ENCODE data around the gene ZDHHC11. TPM values are rescaled to one million over a fixed set of nuclear protein-coding genes. Genes with fewer than 3 reads are reported as not detected.
A peak's percentile ranks its signal among the peaks of the same experiment; 100 is the strongest.

ZDHHC11 gene
- 10 to 100 TPM; 37.2 to 39.7 TPM for total RNA-seq
- polyA plus RNA-seq (ENCODE audit: insufficient read depth, low read depth, low replicate concordance), result 22.9 TPM
- long read RNA-seq, donor 1, result 0 reads
- long read RNA-seq, donor 2, result 0 reads

DNA sequence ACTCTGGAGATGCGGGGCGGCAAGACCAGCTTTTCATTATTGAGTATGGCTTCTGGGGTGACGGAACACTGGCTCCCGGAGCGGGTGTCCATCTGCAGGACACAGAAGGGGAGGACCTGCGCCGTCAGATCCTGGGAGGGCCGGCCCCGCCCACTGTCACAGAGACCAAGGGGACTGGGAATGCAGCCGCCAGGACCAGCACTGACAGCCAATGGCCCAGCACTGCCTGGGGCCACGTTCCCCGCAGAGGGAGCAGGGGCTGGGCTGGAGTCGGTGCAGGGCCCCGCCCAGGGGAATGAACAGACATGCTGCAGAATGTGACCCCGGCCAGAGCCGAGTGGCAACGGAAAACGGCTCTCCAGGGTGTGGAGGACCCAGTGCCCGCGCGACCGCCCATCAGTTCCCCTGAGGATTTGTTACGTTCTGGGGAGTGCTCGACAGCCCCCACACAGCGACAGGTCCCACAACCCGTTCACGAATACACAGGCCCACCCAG, at the start of gene ZDHHC11:
Gene ZDHHC11 (minus strand): TSS at position 476 of the 496 bp plus-strand sequence. CDS start 384 bp downstream, at position 92.
- 69 to 71% methylated on average over 15 to 27 of the region's 27 CpGs for WGBS, 2 donors
- H3K27ac ChIP-seq, result no peak within 1 kb of the TSS
- no peaks in the 10 kb centered on the region for H3K36me3 ChIP-seq (ENCODE audit: low read depth, missing control alignments)
- no peak within 1 kb of the TSS for H3K4me3 ChIP-seq
- no peaks in the 10 kb centered on the region for H3K9me3 ChIP-seq
- H3K4me1 ChIP-seq, result no peaks in the 10 kb centered on the region
- intact Hi-C loops (cut with DNase I; ENCODE audit: low total_unique reads), result no loop called here
- DNase-seq, result no peak
- TF ChIP-seq POLR2A (IDR thresholded peaks at IDR 0.05), result no peak
- TF ChIP-seq, protein P1, sequence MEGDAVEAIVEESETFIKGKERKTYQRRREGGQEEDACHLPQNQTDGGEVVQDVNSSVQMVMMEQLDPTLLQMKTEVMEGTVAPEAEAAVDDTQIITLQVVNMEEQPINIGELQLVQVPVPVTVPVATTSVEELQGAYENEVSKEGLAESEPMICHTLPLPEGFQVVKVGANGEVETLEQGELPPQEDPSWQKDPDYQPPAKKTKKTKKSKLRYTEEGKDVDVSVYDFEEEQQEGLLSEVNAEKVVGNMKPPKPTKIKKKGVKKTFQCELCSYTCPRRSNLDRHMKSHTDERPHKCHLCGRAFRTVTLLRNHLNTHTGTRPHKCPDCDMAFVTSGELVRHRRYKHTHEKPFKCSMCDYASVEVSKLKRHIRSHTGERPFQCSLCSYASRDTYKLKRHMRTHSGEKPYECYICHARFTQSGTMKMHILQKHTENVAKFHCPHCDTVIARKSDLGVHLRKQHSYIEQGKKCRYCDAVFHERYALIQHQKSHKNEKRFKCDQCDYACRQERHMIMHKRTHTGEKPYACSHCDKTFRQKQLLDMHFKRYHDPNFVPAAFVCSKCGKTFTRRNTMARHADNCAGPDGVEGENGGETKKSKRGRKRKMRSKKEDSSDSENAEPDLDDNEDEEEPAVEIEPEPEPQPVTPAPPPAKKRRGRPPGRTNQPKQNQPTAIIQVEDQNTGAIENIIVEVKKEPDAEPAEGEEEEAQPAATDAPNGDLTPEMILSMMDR (IDR thresholded peaks at IDR 0.05), result no peak
- no peaks in the 10 kb centered on the region for H3K27me3 ChIP-seq

- H3K27me3 ChIP-seq, result no peaks in the 10 kb centered on the region
- peaks cover 12% of the 10 kb centered on the region for H3K4me1 ChIP-seq
- peak overlapping the region; percentile 79 to 95 for H3K4me3 ChIP-seq
- H3K27ac ChIP-seq, result no peak overlapping the region
- TF ChIP-seq POLR2A (IDR thresholded peaks at IDR 0.05), result no peak
- TF ChIP-seq, protein P1 (IDR thresholded peaks at IDR 0.05), result no peak
- intact Hi-C loops (cut with DNase I; ENCODE audit: low total_unique reads), result no loop called here
- no peak for DNase-seq
- WGBS, 2 donors, result 76 to 87% methylated on average over 4 to 9 of the region's 9 CpGs
- no peaks in the 10 kb centered on the region for H3K36me3 ChIP-seq (ENCODE audit: low read depth, missing control alignments)
- H3K9me3 ChIP-seq, result no peaks in the 10 kb centered on the region
Measured at GRCh38 chr5:893711-894110, 42.9 kb upstream of the ZDHHC11 start.

- peaks cover 12% of the 10 kb centered on the region for H3K4me1 ChIP-seq
- DNase-seq, result no peak
- intact Hi-C loops (cut with DNase I; ENCODE audit: low total_unique reads), result no loop called here
- H3K4me3 ChIP-seq, result peak overlapping the region; percentile 79 to 95
- H3K27ac ChIP-seq, result peak overlapping the region in 1 of 2 donors; percentile 89
- no peaks in the 10 kb centered on the region for H3K36me3 ChIP-seq (ENCODE audit: low read depth, missing control alignments)
- 0 to 2% methylated on average over 4 to 12 of the region's 31 CpGs for WGBS, 2 donors
- no peaks in the 10 kb centered on the region for H3K9me3 ChIP-seq
- TF ChIP-seq POLR2A (IDR thresholded peaks at IDR 0.05), result no peak
- TF ChIP-seq, protein P1 (IDR thresholded peaks at IDR 0.05), result no peak
- no peaks in the 10 kb centered on the region for H3K27me3 ChIP-seq
Measured at GRCh38 chr5:893137-893506, 42.3 kb upstream of the ZDHHC11 start.

DNA sequence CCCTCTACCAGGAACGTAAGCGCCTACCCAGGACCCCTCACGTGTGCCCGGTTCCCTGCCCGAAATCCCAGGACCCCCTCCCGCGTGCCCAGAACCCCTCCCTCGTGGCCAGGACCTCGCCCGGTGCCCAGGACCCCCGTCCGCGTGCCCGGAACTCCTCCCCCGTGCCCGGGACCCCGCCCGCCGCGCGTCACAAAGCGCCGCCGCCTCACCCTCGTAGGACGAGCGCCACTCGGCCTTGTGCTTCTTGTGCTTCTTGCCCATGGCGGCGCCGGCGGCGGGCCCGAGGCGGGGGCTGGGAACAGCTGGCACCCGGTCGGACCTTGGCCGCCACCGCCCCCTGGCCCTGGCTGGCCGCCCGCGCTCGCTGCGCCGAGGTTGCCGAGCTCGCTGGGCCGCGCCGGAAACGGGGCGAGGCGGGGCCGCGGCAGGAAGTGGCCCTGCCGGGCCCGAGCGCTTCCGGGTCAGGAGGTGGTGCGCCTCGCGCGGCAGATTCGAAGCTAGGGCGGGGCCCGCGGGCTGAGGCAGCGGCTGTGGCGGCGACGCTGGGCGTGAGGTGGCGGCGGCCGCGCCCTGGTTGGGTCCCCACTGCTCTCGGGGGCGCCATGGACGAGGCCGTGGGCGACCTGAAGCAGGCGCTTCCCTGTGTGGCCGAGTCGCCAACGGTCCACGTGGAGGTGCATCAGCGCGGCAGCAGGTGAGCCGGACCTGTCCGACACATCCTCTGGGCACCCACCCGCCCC, 41.8 kb upstream of the ZDHHC11 start, which contains the start of the genes BRD9 and TRIP13:
Gene BRD9 (minus strand): TSS at position 408 of the 743 bp plus-strand sequence. CDS start 144 bp downstream, at position 264.
Gene TRIP13 (plus strand): TSS at position 491 of the 743 bp plus-strand sequence. CDS start 115 bp downstream, at position 606.
- TF ChIP-seq, protein P1 (IDR thresholded peaks at IDR 0.05), result no peak
- intact Hi-C loops (cut with DNase I; ENCODE audit: low total_unique reads), result no loop called here
- Histone ChIP-seq H3K4me1 (peaks cover 12% of the 10 kb centered on the region), H3K9me3 (no peaks in the 10 kb centered on the region), H3K27ac (peak within 1 kb of the TSS; percentile 36 to 89), H3K36me3 (ENCODE audit: low read depth, missing control alignments) (no peaks in the 10 kb centered on the region), H3K4me3 (peak within 1 kb of the TSS; percentile 79 to 95), H3K27me3 (no peaks in the 10 kb centered on the region)
- 0% methylated on average over 10 to 65 of the region's 91 CpGs for WGBS, 2 donors
- peak; percentile 83 for DNase-seq
